ENCODE measurements around the gene ROR1.

The ROR1 gene

DNA sequence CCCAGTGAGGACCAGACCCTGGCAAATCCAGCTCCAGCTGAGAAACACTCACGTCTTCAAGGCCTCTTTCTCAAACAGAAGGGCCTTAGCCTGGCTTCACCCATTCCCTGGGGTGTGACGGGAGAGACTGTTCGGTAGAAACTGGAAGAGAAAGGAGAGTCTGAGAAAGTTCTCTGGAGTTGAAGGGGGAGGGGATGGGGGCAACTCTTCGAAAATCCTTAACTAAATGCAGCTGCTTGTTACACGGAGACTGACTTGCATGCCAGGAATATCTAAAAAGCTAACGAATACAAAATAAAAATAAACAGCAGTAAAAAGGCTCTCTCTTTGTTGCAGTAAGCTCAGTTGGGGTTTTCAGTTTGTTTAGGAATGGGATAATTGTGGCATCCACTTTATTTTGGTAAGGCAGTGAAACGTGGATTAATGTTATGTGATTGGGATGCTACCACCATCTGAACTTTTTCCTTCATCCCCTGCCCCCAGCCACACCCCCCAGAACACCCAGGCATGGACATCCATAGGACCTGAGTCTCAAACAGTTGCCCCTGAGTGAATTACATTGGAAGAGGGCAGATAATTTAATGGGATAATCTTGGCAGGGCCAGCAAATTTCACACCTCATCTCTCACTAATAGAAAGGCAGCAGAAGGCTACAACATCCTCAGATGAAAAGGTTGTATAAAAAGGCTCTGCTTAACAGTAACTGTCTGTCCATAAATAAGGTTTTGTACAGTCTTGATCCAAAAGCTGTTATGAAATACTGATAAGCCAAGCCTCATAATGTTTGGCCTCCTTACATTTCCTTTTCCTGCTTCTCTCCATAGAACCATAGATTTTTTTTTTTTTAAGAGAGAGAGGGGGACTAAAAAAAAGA, 5.8 kb downstream of the ROR1 start:
- H3K79me2 ChIP-seq (ENCODE audit: low read length), result no peaks in the 10 kb centered on the region
- no peaks in the 10 kb centered on the region for H3F3A ChIP-seq (ENCODE audit: insufficient read depth, low read length)
- H3K9ac ChIP-seq (ENCODE audit: low read length), result no peak overlapping the region
- H3K9me2 ChIP-seq (replicated peaks; ENCODE audit: insufficient read depth, low read length), result no peaks in the 10 kb centered on the region
- TF ChIP-seq EZH2 (optimal IDR thresholded peaks at IDR 0.05; ENCODE audit: low read depth, low read length), result no peak
- no peak for TF ChIP-seq EZH2phosphoT487 (IDR thresholded peaks at IDR 0.05; ENCODE audit: low read length)
- TF ChIP-seq, protein P1, sequence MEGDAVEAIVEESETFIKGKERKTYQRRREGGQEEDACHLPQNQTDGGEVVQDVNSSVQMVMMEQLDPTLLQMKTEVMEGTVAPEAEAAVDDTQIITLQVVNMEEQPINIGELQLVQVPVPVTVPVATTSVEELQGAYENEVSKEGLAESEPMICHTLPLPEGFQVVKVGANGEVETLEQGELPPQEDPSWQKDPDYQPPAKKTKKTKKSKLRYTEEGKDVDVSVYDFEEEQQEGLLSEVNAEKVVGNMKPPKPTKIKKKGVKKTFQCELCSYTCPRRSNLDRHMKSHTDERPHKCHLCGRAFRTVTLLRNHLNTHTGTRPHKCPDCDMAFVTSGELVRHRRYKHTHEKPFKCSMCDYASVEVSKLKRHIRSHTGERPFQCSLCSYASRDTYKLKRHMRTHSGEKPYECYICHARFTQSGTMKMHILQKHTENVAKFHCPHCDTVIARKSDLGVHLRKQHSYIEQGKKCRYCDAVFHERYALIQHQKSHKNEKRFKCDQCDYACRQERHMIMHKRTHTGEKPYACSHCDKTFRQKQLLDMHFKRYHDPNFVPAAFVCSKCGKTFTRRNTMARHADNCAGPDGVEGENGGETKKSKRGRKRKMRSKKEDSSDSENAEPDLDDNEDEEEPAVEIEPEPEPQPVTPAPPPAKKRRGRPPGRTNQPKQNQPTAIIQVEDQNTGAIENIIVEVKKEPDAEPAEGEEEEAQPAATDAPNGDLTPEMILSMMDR (IDR thresholded peaks at IDR 0.05; ENCODE audit: low read length), result no peak
- no peaks in the 10 kb centered on the region for H3K4me1 ChIP-seq (ENCODE audit: low read length)
- H4K20me1 ChIP-seq (ENCODE audit: insufficient read depth, low read length), result no peaks in the 10 kb centered on the region
- H3K4me3 ChIP-seq (ENCODE audit: low read length), result no peak overlapping the region
- H3K4me2 ChIP-seq (ENCODE audit: low read depth, low read length), result no peak overlapping the region
- H3K27ac ChIP-seq (ENCODE audit: low read length), result no peak overlapping the region
- no peaks in the 10 kb centered on the region for H3K9me3 ChIP-seq (replicated peaks; ENCODE audit: insufficient read depth, low read length)
- H2AFZ ChIP-seq (ENCODE audit: low read length), result no peak overlapping the region
- H3K36me3 ChIP-seq (replicated peaks; ENCODE audit: insufficient read depth, low read length), result no peaks in the 10 kb centered on the region
- no peaks in the 10 kb centered on the region; the same call in 1 of the 2 replicates for H3K27me3 ChIP-seq (replicated peaks; ENCODE audit: insufficient read depth, low read length)
- no peak for DNase-seq

DNA sequence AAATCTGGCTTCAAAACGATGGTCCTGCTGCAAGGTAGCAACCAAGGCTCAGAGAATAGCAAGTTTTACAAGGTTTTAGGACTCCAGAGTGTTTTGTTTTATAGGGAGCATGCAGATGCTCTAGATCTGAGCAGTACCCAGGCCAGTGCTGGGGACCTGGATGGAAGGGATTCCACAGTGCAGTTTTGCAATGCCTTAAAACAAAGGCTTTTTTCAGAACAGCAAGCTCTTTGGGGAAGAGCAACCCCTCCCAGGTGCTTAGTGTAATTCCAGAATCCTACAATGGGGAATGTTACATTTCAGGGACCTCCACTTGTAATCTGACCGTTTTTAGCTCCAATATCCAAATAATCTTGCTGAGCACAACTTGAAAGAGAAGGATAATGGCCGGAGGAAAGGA, 6.7 kb downstream of the ROR1 start:
- H2AFZ ChIP-seq (ENCODE audit: low read length), result no peak overlapping the region
- TF ChIP-seq EZH2 (optimal IDR thresholded peaks at IDR 0.05; ENCODE audit: low read depth, low read length) (no peak), EZH2phosphoT487 (IDR thresholded peaks at IDR 0.05; ENCODE audit: low read length) (no peak)
- TF ChIP-seq, protein P1 (IDR thresholded peaks at IDR 0.05; ENCODE audit: low read length), result no peak
- H3K79me2 ChIP-seq (ENCODE audit: low read length), result no peaks in the 10 kb centered on the region
- no peaks in the 10 kb centered on the region for H3K9me3 ChIP-seq (replicated peaks; ENCODE audit: insufficient read depth, low read length)
- H3K9me2 ChIP-seq (replicated peaks; ENCODE audit: insufficient read depth, low read length), result no peaks in the 10 kb centered on the region
- no peak overlapping the region for H3K27ac ChIP-seq (ENCODE audit: low read length)
- no peak overlapping the region for H3K4me3 ChIP-seq (ENCODE audit: low read length)
- no peaks in the 10 kb centered on the region; the same call in 1 of the 2 replicates for H3K27me3 ChIP-seq (replicated peaks; ENCODE audit: insufficient read depth, low read length)
- no peak for DNase-seq
- H3F3A ChIP-seq (ENCODE audit: insufficient read depth, low read length), result no peaks in the 10 kb centered on the region
- H3K9ac ChIP-seq (ENCODE audit: low read length), result no peak overlapping the region
- no peaks in the 10 kb centered on the region for H3K36me3 ChIP-seq (replicated peaks; ENCODE audit: insufficient read depth, low read length)
- no peaks in the 10 kb centered on the region for H3K4me1 ChIP-seq (ENCODE audit: low read length)
- H4K20me1 ChIP-seq (ENCODE audit: insufficient read depth, low read length), result no peaks in the 10 kb centered on the region
- H3K4me2 ChIP-seq (ENCODE audit: low read depth, low read length), result no peak overlapping the region

DNA sequence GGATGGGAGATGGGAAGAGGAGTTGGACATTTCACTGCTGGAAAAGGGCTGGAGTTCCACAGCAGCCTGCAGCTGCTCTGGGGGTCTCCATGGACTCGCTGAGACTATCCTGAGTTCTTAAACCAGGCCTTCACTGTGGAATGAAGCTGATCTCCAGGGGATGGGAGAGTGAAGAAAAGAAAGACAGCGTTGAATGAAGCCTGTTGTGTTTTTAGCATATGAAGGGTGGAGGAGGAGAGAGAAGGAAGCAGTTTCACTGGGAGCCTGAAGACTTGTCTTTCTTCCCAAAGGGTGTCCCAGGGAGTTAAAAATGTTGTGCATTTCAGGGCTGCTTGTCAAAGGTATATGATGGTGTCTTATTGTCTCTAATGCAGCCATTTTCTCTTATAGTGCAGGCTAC, 9.2 kb downstream of the ROR1 start:
- H3F3A ChIP-seq (ENCODE audit: insufficient read depth, low read length), result no peaks in the 10 kb centered on the region
- no peaks in the 10 kb centered on the region for H3K79me2 ChIP-seq (ENCODE audit: low read length)
- H3K9me2 ChIP-seq (replicated peaks; ENCODE audit: insufficient read depth, low read length), result no peaks in the 10 kb centered on the region
- no peaks in the 10 kb centered on the region for H3K36me3 ChIP-seq (replicated peaks; ENCODE audit: insufficient read depth, low read length)
- H3K4me1 ChIP-seq (ENCODE audit: low read length), result no peaks in the 10 kb centered on the region
- no peaks in the 10 kb centered on the region for H3K9me3 ChIP-seq (replicated peaks; ENCODE audit: insufficient read depth, low read length)
- H4K20me1 ChIP-seq (ENCODE audit: insufficient read depth, low read length), result no peaks in the 10 kb centered on the region
- TF ChIP-seq EZH2phosphoT487 (IDR thresholded peaks at IDR 0.05; ENCODE audit: low read length) (no peak), EZH2 (optimal IDR thresholded peaks at IDR 0.05; ENCODE audit: low read depth, low read length) (no peak)
- TF ChIP-seq, protein P1 (IDR thresholded peaks at IDR 0.05; ENCODE audit: low read length), result no peak
- H3K27me3 ChIP-seq (replicated peaks; ENCODE audit: insufficient read depth, low read length), result no peaks in the 10 kb centered on the region
- H3K4me2 ChIP-seq (ENCODE audit: low read depth, low read length), result no peak overlapping the region
- H3K27ac ChIP-seq (ENCODE audit: low read length), result no peak overlapping the region
- H3K9ac ChIP-seq (ENCODE audit: low read length), result no peak overlapping the region
- no peak for DNase-seq
- no peak overlapping the region for H2AFZ ChIP-seq (ENCODE audit: low read length)
- H3K4me3 ChIP-seq (ENCODE audit: low read length), result no peak overlapping the region
